HG03460 (cell line): ENCODE data around the gene S1PR2.
"Not testable (repeated sequence)": the region's sequence is repeated elsewhere in the genome, so short reads cannot be mapped to it uniquely, and the experiment has no call there.

ENCODE experiments used
- ATAC-seq: cut with Tn5 transposase; IDR thresholded peaks from one replicate; pipeline ENCODE4 v1.9.1; 2021; ENCODE audit not compliant: unreplicated experiment

Gene S1PR2

GRCh38 chr19:10226376-10227025, 4.6 kb downstream of the S1PR2 start:
- ATAC-seq, result no peak

GRCh38 chr19:10226021-10226375, 5.1 kb downstream of the S1PR2 start:
- ATAC-seq, result no peak

DNA sequence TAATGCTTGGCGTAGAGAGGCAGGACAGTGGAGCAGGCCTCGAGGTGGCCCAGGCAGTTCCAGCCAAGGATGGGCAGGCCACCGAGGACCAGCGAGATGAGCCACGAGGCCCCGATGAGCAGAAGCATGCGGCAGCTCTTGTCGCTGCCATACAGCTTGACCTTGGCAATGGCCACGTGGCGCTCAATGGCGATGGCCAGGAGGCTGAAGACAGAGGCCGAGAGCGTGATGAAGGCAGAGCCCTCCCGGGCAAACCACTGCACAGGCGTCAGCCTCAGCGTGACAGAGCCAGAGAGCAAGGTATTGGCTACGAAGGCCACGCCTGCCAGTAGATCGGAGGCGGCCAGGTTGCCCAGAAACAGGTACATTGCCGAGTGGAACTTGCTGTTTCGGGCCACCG, 6.8 kb downstream of the S1PR2 start:
- ATAC-seq, result no peak

- ATAC-seq, result no peak
Measured at GRCh38 chr19:10223488-10224213, 7.5 kb downstream of the S1PR2 start.

DNA sequence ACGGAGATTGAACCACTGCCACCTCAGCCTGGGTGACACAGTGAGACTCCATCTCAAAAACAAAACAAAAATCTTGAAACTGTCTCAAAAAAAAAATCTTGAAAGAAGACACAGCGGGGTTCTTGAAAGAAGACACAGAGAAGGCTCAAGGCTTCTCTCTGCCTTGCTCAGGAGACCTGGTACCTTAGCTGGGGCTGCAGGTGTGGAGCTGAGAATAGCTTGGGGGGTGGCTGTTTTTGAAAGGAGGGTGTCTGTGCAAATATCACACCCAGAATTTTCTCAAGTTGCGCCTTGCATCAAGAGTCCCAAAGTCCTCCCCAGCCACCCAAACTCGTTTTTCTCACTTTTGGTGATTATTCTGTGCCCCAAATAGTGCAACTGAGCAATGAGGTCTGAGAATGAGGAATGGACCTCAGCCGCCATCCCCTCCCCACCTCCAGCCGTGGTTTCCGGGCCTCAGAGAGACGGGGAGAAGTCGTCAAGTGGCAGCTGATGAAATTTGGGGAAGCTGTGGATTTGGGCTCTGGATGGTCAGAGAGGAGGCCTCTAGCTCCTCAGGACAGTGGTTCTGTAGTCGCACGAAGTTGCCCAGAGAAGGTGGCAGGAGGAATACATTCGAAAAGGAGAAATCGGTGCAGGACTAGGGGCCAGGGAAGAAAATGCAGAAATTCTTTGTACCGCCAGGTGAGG, 8.8 kb downstream of the S1PR2 start:
- no peak for ATAC-seq

- ATAC-seq, result no peak
Measured at GRCh38 chr19:10220695-10221094, 10.4 kb downstream of the S1PR2 start.

- no peak for ATAC-seq
Measured at GRCh38 chr19:10219678-10220077, 11.5 kb downstream of the S1PR2 start.

DNA sequence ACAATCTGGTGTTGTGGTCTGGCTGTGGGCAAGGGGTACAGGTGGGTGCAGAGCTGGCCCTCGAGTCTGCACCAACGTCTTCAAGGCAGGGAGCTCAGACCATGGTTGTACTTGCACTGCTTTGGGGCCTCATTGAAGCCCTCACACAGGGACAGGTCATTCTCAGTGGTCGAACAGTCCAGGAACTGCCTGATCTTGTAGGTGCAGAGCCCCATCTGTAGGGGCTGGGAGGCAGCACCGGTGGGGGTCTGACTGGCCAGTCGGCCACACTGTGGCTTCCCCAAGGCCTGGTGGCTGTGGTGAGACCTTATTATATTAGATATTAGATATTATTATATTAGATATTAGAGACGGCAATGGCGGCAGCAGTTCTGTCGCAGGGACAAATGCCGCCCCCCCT, 14.0 kb downstream of the S1PR2 start:
- no peak for ATAC-seq

- no peak for ATAC-seq
Measured at GRCh38 chr19:10214784-10215183, 16.3 kb downstream of the S1PR2 start.

DNA sequence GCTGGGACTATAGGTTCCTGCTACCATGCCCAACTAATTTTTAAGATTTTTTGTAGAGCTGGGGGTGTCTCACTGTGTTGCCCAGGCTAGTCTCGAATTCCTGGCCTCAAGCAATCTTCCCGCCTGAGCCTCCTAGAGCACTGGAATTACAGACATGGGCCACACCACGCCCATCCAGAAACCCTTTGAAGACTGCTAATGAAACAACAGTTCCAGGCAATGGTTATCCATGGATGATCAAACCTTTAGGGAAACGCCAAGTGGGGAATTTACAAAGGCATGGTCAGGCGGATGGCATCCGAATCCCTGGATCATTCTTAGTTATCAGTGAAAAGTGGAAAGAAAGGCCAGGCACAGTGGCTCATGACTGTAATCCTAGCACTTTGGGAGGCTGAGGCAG, 19.4 kb downstream of the S1PR2 start:
- ATAC-seq, result no peak

DNA sequence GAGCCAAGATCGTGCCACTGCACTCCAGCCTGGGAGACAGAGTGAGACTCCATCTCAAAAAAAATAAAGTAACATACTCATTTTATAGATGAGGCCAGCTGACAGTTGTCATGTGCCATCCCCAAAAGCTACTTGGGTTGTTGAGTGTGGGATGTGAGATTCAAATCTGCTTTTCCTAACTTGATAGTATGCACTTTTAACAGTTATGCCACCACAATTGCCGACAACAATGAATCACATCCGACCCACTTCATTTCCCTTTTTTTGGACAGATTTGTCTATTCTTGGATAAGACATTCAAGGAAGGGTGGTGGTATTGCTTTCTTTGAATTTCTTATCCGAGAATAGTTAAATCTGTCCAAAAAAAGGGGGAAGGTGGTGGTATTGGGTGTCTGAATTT, 20.1 kb downstream of the S1PR2 start:
- ATAC-seq, result no peak

DNA sequence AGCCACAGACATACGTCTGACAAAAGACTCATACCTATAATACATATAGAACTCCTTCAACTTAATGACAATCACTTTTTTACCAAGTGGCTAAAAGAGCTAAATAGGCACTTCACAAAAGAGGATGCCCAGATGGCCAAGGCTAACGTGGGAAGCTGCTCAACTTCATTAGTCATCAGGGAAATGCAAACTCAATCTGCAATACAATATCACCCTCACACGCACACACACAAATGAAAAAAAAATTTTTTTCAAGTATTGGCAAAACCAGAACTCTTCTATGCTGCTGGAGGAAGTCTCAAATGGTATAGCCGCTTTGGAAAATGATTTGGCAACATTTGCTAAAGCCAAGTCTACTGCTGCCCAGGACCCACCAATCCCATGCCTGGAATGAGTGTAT, 21.8 kb downstream of the S1PR2 start:
- ATAC-seq, result no peak

DNA sequence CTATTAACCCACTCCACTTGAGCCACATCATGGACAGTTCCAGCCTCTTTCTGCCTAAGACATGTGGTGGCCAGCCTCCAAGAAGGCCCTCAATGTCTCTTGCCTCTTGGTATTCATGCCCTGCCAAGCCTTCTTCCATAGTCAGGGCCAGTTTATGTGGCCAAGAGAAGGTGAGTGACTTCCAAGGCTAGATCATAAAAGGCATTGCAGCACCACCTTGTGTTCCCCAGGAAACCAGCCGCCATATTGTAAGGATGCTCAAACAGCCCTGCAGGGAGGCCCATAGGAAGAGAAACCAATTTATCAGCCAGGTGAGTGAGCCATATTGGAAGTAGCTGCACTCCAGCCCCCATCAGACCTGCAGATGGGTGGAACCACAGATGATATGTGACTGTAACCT, 24.1 kb downstream of the S1PR2 start:
- ATAC-seq, result no peak

DNA sequence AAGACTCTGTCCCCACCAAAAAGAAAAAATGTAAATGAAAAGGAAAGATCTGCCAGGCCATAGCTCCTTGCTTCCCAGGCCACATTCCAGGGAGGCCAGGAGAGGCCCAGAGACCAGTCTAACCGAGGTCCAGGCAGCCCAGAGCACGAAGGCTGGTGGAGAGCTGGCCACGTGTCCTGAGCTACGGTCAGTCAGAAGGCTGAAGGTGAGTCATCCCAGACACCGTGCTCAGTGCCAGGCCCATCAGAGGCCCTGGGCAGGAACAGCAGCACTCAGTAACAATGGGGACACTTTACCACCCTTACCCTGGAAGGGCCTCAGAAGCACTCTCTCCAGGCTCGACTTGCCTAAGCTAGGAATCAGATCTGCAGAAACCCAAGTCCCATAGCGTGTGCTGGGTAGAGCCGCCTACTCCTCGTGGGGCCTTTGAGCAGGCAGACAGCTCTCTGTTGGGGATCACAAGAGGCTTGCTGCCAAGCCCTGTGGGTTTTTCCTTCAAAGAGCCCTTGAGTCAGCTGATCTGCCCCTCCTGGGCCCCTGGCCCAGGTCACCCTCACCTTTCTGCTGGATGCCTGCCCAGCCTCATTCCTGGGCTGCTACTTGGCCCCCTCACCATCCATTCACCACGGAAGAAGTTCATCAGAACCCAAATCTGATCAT, 24.8 kb downstream of the S1PR2 start:
- no peak for ATAC-seq

- ATAC-seq, result no peak
Measured at GRCh38 chr19:10205636-10206035, 25.5 kb downstream of the S1PR2 start.

DNA sequence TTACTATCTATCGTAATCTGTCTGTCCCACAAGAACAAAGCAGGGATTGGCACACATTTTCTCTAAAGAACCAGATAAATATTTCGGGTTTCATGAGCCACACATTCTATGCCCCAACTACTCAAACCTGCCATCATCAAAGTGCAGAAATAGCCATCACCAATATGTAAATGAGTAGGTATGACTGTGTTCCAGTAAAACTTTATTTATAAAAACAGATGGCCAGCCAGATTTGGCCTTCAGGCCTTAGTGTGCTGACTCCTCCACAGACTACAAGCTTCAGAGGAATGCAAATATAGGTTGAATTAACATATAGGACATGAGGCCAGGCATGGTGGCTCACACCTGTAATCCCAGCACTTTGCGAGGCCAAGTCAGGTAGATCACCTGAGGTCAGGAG, 27.4 kb downstream of the S1PR2 start:
- ATAC-seq, result no peak

DNA sequence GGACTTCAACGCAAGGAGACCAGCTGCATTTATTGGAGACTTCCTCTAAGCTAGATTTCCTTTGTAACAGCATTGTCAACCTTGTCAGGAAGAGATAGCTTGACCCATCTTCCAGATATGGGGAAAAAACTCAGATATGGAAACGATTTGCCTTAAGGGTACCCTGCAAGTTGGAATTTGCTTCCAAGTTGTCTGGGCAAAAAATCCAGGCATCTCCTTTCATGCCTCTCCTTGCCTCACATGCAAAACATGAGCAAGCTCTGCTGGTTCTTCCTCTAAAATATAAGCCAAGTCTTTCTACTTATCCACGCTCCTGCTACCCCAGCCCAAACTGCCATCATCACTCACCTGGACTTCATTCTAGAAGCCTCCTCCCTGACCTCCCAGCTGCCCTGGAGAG, 30.0 kb downstream of the S1PR2 start:
- ATAC-seq, result no peak

DNA sequence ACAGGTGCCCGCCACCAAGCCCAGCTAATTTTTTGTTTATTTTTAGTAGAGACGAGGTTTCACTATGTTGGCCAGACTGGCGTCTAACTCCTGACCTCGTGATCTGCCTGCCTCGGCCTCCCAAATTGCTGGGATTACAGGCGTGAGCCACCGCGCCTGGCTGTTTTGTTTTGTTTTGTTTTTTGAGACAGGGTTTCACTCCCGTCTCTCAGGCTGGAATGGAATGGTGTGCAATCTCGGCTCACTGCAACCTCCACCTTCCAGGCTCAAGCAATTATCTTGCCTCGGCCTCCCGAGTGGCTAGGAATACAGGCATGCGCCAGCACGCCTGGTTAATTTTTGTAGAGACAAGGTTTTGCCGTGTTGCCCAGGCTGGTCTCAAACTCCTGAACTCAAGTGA, 31.0 kb downstream of the S1PR2 start:
- ATAC-seq, result not testable (repeated sequence)

GRCh38 chr19:10198889-10199644, 32.1 kb downstream of the S1PR2 start:
- ATAC-seq, result not testable (repeated sequence)

DNA sequence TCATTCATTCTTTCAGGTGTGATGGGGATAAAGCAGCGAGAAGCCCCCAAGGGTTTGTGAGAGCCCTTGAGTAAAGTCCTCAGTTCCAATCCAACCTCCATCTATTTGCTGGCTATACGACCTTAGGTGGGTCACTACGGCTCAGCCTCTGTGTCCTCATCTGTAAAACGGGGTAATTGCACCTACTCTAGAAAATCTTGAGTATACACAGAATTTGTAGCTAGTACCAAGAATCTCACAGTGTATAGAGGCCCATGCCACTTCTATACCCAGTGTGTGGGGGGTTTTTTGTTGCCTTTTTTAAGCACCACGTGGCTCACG, 36.0 kb downstream of the S1PR2 start:
- no peak for ATAC-seq

DNA sequence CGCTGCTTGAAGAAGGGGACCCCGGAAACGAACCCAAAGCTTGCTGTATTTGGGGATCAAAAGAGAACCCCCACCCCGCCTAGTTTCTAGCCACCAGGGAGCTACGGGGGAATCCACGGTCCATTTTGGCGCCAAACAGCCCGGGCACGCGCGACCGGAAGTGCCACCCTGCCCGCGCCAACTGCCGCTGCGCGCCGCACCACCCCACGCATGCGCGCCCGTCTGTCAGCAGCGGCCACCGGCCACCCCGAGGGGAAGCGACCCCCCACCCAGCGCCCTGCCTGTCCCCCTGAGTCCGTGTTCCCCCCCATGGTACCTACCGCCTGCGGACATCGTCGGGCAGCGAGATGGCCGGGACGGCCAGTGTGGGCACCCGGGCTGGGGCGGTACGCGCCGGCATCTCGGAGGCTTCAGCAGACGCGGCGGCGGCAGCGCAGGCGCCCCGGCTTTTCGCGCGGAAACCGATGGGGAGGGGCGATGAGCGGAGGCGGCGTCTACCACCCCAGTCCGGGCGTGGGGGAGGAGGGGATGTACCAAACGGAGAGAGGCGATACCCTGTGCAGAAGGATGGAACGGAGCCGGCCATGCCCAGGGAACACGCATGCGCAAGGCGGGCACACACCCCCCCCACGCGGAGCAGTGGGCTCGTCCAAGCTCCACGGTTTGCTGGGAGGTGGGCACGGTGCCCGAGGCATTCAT, 36.5 kb downstream of the S1PR2 start, which contains the start of gene DNMT1:
Gene DNMT1 (minus strand): TSS at position 454 of the 699 bp plus-strand sequence. CDS start 54 bp downstream, at position 400.
- peak; percentile 80 for ATAC-seq
